Trophoblast cell (in vitro differentiated cells and primary cell): ENCODE measurements around the gene GRM8.

Experiments used
- DNase-seq, 2 donors: peaks; one replicate each; pipeline ENCODE4 v3.0.0-alpha.2; 2016
- H2AFZ ChIP-seq: 2 replicates; pipeline ENCODE4 v1.6.1; 2013; ENCODE audit warnings: low read length, moderate library complexity, mild to moderate bottlenecking; ENCODE audit not compliant: insufficient read depth, poor library complexity
- H2AK5ac ChIP-seq: 2 replicates; pipeline ENCODE4 v1.6.1; 2013; ENCODE audit warnings: mild to moderate bottlenecking, low read length
- H2BK120ac ChIP-seq: 2 replicates; pipeline ENCODE4 v1.6.1; 2013; ENCODE audit warnings: low read length, mild to moderate bottlenecking, moderate library complexity; ENCODE audit not compliant: insufficient read depth, poor library complexity
- H2BK12ac ChIP-seq: 2 replicates; pipeline ENCODE4 v1.6.1; 2013; ENCODE audit warnings: mild to moderate bottlenecking, low read length, moderate library complexity
- H2BK5ac ChIP-seq: 2 replicates; pipeline ENCODE4 v1.6.1; 2013; ENCODE audit warnings: low read length, low read depth, moderate library complexity, mild to moderate bottlenecking; ENCODE audit not compliant: poor library complexity
- H3K14ac ChIP-seq: 2 replicates; pipeline ENCODE4 v1.6.1; 2013; ENCODE audit warnings: mild to moderate bottlenecking, low read length
- H3K18ac ChIP-seq: 2 replicates; pipeline ENCODE4 v1.6.1; 2013; ENCODE audit warnings: mild to moderate bottlenecking, low read length
- H3K23ac ChIP-seq: 2 replicates; pipeline ENCODE4 v1.6.1; 2013; ENCODE audit warnings: low read length
- H3K27ac ChIP-seq: 2 replicates; pipeline ENCODE4 v1.5.1; 2013; ENCODE audit warnings: low read depth, mild to moderate bottlenecking, inconsistent platforms, low read length, moderate library complexity
- H3K27me3 ChIP-seq: 2 replicates; pipeline ENCODE4 v1.6.1; 2013; ENCODE audit warnings: inconsistent platforms, mild to moderate bottlenecking, low read length, moderate library complexity; ENCODE audit not compliant: insufficient read depth
- H3K36me3 ChIP-seq, 2 experiments: 1 replicate in 1 of 2; 2 replicates in 1 of 2; pipeline ENCODE4 v1.6.1; 2013; ENCODE audit warnings: low read length in 2 of 2, mild to moderate bottlenecking in 2 of 2, moderate library complexity in 1 of 2; ENCODE audit not compliant: insufficient read depth in 2 of 2, control insufficient read depth in 1 of 2
- H3K4ac ChIP-seq: 2 replicates; pipeline ENCODE4 v1.6.1; 2013; ENCODE audit warnings: low read depth, mild to moderate bottlenecking, low read length, moderate library complexity
- H3K4me1 ChIP-seq, 2 experiments: 1 replicate in 1 of 2; 2 replicates in 1 of 2; pipeline ENCODE4 v1.6.1; 2013; ENCODE audit warnings: low read length in 2 of 2, mild to moderate bottlenecking in 2 of 2, moderate library complexity in 1 of 2; ENCODE audit not compliant: insufficient read depth in 2 of 2, control insufficient read depth in 1 of 2
- H3K4me2 ChIP-seq: 2 replicates; pipeline ENCODE4 v1.6.1; 2013; ENCODE audit warnings: inconsistent platforms, mild to moderate bottlenecking, low read length, moderate library complexity
- H3K4me3 ChIP-seq: 2 replicates; pipeline ENCODE4 v1.5.1; 2013; ENCODE audit warnings: mild to moderate bottlenecking, low read depth, low read length, inconsistent platforms
- H3K79me1 ChIP-seq: one replicate; pipeline ENCODE4 v1.6.1; 2013; ENCODE audit warnings: low read length
- H3K79me2 ChIP-seq: 2 replicates; pipeline ENCODE4 v1.6.1; 2013; ENCODE audit warnings: low read length, mild to moderate bottlenecking; ENCODE audit not compliant: control insufficient read depth, insufficient read depth, poor library complexity
- H3K9ac ChIP-seq: 2 replicates; pipeline ENCODE4 v1.6.1; 2013; ENCODE audit warnings: mild to moderate bottlenecking, low read length
- H3K9me3 ChIP-seq: 2 replicates; pipeline ENCODE4 v1.6.1; 2013; ENCODE audit warnings: low read depth, mild to moderate bottlenecking, control low read depth, inconsistent platforms, low read length; ENCODE audit not compliant: insufficient read depth
- H4K12ac ChIP-seq: 2 replicates; pipeline ENCODE4 v1.6.1; 2013; ENCODE audit warnings: low read depth, mild to moderate bottlenecking, low read length, moderate library complexity
- H4K8ac ChIP-seq: 2 replicates; pipeline ENCODE4 v1.6.1; 2013; ENCODE audit warnings: low read depth, mild to moderate bottlenecking, low read length, moderate library complexity
- H4K91ac ChIP-seq: one replicate; pipeline ENCODE4 v1.6.1; 2013; ENCODE audit warnings: low read depth, mild to moderate bottlenecking, low read length, moderate library complexity
- WGBS: extraction: QIAGEN DNeasy Blood & Tissue Kit; methylation state at CpG from one replicate; pipeline ENCODE4 v1.1.7; 2013; ENCODE audit warnings: missing lambda C conversion rate; ENCODE audit not compliant: insufficient read length, insufficient coverage; ENCODE audit errors: extremely low coverage; 5-methylcytosine and 5-hydroxymethylcytosine counted together

The GRM8 gene

DNA sequence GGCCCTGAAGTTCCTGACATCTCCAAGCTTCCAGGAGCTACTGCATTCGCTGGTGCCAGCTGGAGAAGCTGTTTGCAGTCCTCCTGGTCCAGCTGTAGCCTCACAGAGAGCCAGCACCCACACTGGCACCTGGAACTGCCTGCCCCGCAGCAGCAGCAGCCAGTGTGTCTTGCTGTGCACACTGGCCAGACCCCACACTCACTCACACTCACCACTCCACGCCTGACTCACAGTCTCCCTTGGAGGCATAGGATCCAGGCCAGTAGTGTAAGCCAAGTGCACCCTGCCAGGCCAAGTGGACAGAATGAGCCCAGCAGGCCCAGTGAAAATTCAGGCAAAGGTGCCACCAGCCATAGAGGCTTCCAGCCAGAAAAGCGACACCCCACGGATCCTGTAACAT lies 566.3 kb downstream of the GRM8 start:
- H3K14ac ChIP-seq, result no peak overlapping the region
- no peak overlapping the region for H4K8ac ChIP-seq
- H2BK12ac ChIP-seq, result no peak overlapping the region
- no peak overlapping the region for H3K9ac ChIP-seq
- H3K36me3 ChIP-seq, result no peaks in the 10 kb centered on the region
- WGBS, result no CpG with 5 or more reads among the region's 5 CpGs
- H4K12ac ChIP-seq, result no peak overlapping the region
- no peak overlapping the region for H2BK120ac ChIP-seq
- peaks cover 11% of the 10 kb centered on the region for H3K9me3 ChIP-seq
- no peaks in the 10 kb centered on the region for H3K27me3 ChIP-seq
- no peak overlapping the region for H2AFZ ChIP-seq
- no peak overlapping the region for H3K4me3 ChIP-seq
- H3K4me1 ChIP-seq, result no peaks in the 10 kb centered on the region
- no peak overlapping the region for H3K18ac ChIP-seq
- no peak for DNase-seq
- no peak overlapping the region for H3K23ac ChIP-seq
- no peak overlapping the region for H2BK5ac ChIP-seq
- no peak overlapping the region for H2AK5ac ChIP-seq
- H3K4me2 ChIP-seq, result no peak overlapping the region
- H3K27ac ChIP-seq, result no peak overlapping the region
- no peaks in the 10 kb centered on the region for H3K79me2 ChIP-seq
- no peaks in the 10 kb centered on the region for H3K79me1 ChIP-seq
- H4K91ac ChIP-seq, result no peak overlapping the region
- no peak overlapping the region for H3K4ac ChIP-seq

- Histone ChIP-seq H3K23ac (no peak overlapping the region), H2AFZ (no peak overlapping the region), H3K79me2 (no peaks in the 10 kb centered on the region), H3K79me1 (no peaks in the 10 kb centered on the region), H3K18ac (no peak overlapping the region), H4K91ac (no peak overlapping the region), H2BK5ac (no peak overlapping the region), H2AK5ac (no peak overlapping the region), H3K9me3 (peaks cover 8% of the 10 kb centered on the region), H3K4me2 (no peak overlapping the region), H3K27me3 (no peaks in the 10 kb centered on the region), H3K9ac (no peak overlapping the region), H3K36me3 (no peaks in the 10 kb centered on the region), H3K14ac (no peak overlapping the region), H4K12ac (no peak overlapping the region), H4K8ac (no peak overlapping the region), H2BK120ac (no peak overlapping the region), H3K4ac (no peak overlapping the region), H3K4me3 (no peak overlapping the region), H3K27ac (no peak overlapping the region), H3K4me1 (no peaks in the 10 kb centered on the region), H2BK12ac (no peak overlapping the region)
- WGBS, result no CpG with 5 or more reads among the region's 10 CpGs
- DNase-seq, result no peak
Measured at GRCh38 chr7:126685596-126685995, 567.1 kb downstream of the GRM8 start.

- H4K8ac ChIP-seq, result no peak overlapping the region
- H2AK5ac ChIP-seq, result no peak overlapping the region
- H4K91ac ChIP-seq, result no peak overlapping the region
- H3K4me2 ChIP-seq, result no peak overlapping the region
- no peak overlapping the region for H3K23ac ChIP-seq
- H2BK5ac ChIP-seq, result no peak overlapping the region
- WGBS, result no CpG with 5 or more reads among the region's 11 CpGs
- H3K27me3 ChIP-seq, result no peaks in the 10 kb centered on the region
- no peaks in the 10 kb centered on the region for H3K79me2 ChIP-seq
- no peak for DNase-seq
- no peak overlapping the region for H3K14ac ChIP-seq
- H3K9ac ChIP-seq, result no peak overlapping the region
- no peak overlapping the region for H4K12ac ChIP-seq
- H3K36me3 ChIP-seq, result no peaks in the 10 kb centered on the region
- H3K4me3 ChIP-seq, result no peak overlapping the region
- no peak overlapping the region for H3K27ac ChIP-seq
- H3K4me1 ChIP-seq, result no peaks in the 10 kb centered on the region
- peaks cover 6% of the 10 kb centered on the region for H3K9me3 ChIP-seq
- H3K18ac ChIP-seq, result no peak overlapping the region
- no peak overlapping the region for H3K4ac ChIP-seq
- no peaks in the 10 kb centered on the region for H3K79me1 ChIP-seq
- H2AFZ ChIP-seq, result no peak overlapping the region
- no peak overlapping the region for H2BK120ac ChIP-seq
- no peak overlapping the region for H2BK12ac ChIP-seq
Measured at GRCh38 chr7:126685018-126685573, 567.6 kb downstream of the GRM8 start.

DNA sequence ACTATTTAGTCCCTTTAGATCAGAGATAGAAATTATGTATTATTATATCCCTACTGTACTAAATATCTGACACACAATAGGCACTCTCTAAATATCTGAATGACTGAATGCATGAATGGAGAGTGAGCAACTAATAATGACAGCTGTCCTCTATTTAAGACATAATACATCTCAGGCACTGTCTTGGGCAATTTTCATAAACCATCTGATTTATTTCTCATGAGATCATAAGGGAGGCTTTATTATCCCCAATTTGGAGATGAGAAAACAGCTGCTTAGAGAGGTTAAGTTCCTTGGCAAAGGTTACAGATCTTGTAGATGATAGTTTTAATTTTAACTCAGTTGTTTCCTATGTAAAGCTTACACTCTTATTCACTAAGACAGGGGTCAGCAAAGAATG lies 570.6 kb downstream of the GRM8 start:
- H4K8ac ChIP-seq, result no peak overlapping the region
- no peak overlapping the region for H3K9ac ChIP-seq
- no peak overlapping the region for H4K12ac ChIP-seq
- H3K79me2 ChIP-seq, result no peaks in the 10 kb centered on the region
- no peak overlapping the region for H2BK5ac ChIP-seq
- H3K4me3 ChIP-seq, result no peak overlapping the region
- peaks cover 5% of the 10 kb centered on the region for H3K9me3 ChIP-seq
- H3K27me3 ChIP-seq, result no peaks in the 10 kb centered on the region
- H2AFZ ChIP-seq, result no peak overlapping the region
- H3K23ac ChIP-seq, result no peak overlapping the region
- H3K36me3 ChIP-seq, result no peaks in the 10 kb centered on the region
- H3K4ac ChIP-seq, result no peak overlapping the region
- H3K4me1 ChIP-seq, result no peaks in the 10 kb centered on the region
- no peak overlapping the region for H3K4me2 ChIP-seq
- no peak overlapping the region for H2AK5ac ChIP-seq
- no peak for DNase-seq
- H3K79me1 ChIP-seq, result no peaks in the 10 kb centered on the region
- no peak overlapping the region for H3K27ac ChIP-seq
- no peak overlapping the region for H3K14ac ChIP-seq
- H4K91ac ChIP-seq, result no peak overlapping the region
- H2BK12ac ChIP-seq, result no peak overlapping the region
- no peak overlapping the region for H3K18ac ChIP-seq
- no peak overlapping the region for H2BK120ac ChIP-seq
